Parathyroid adenoma (tissue), 2 donors: ENCODE measurements around the gene TM6SF1.
A peak's percentile ranks its signal among the peaks of the same experiment; 100 is the strongest.

Experiments used
- H2AFZ ChIP-seq: fragments of 300-600 bp; sonication (generic); one replicate; pipeline ENCODE4 v1.7.0; 2017; ENCODE audit warnings: antibody characterized with exemption, mild to moderate bottlenecking
- H3K27ac ChIP-seq: fragments of 300-600 bp; sonication (generic); one replicate; pipeline ENCODE4 v1.7.0; 2017
- H3K27me3 ChIP-seq: fragments of 300-600 bp; sonication (generic); one replicate; pipeline ENCODE4 v1.7.0; 2017; ENCODE audit warnings: low read length; ENCODE audit not compliant: control insufficient read depth, insufficient read depth
- H3K36me3 ChIP-seq: fragments of 300-600 bp; sonication (generic); one replicate; pipeline ENCODE4 v1.7.0; 2017; ENCODE audit warnings: low read length; ENCODE audit not compliant: control insufficient read depth, insufficient read depth
- H3K4me1 ChIP-seq: fragments of 300-600 bp; sonication (generic); one replicate; pipeline ENCODE4 v1.7.0; 2017; ENCODE audit warnings: control low read depth
- H3K4me2 ChIP-seq: fragments of 300-600 bp; sonication (generic); one replicate; pipeline ENCODE4 v1.7.0; 2017; ENCODE audit warnings: low read length
- H3K4me3 ChIP-seq: fragments of 300-600 bp; sonication (generic); one replicate; pipeline ENCODE4 v1.7.0; 2017; ENCODE audit warnings: low read depth, low read length
- H3K79me2 ChIP-seq: fragments of 300-600 bp; sonication (generic); one replicate; pipeline ENCODE4 v1.7.0; 2017; ENCODE audit warnings: control low read depth
- H3K9ac ChIP-seq: fragments of 300-600 bp; sonication (generic); one replicate; pipeline ENCODE4 v1.7.0; 2017; ENCODE audit warnings: mild to moderate bottlenecking
- H3K9me3 ChIP-seq: fragments of 300-600 bp; sonication (generic); one replicate; pipeline ENCODE4 v1.7.0; 2017; ENCODE audit warnings: low read length; ENCODE audit not compliant: control insufficient read depth
- CTCF ChIP-seq: fragments of 300-600 bp; sonication (generic); IDR thresholded peaks from one replicate; pipeline ENCODE4 v1.7.0; 2017; ENCODE audit warnings: antibody characterized with exemption, mild to moderate bottlenecking
- donor health status: primary hyperparathyroidism.

TM6SF1 gene

DNA sequence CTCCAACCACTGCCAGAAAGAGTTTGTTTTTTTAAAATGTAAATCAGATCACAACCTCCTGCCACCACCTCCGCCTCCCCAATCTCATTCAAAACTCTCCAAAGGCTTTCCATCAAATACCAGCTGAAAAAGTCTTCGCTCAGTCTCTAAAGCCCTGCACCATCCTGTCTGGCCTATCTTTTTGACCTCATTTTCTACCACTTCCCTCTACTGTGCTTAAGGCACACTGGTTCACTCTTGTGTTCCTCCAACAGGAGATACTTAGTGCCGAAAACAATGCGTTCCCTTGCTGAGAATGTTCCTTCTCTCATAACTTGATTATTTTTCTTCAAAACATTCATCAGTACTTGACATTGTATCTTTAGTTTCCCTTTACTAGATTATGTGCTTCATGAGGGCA, 43.9 kb upstream of the TM6SF1 start:
- no peak for TF ChIP-seq CTCF
- H3K4me3 ChIP-seq, result no peak overlapping the region
- H3K4me2 ChIP-seq, result peak overlapping the region; percentile 8
- no peak overlapping the region for H2AFZ ChIP-seq
- H3K27me3 ChIP-seq, result no peaks in the 10 kb centered on the region
- H3K9ac ChIP-seq, result no peak overlapping the region
- H3K27ac ChIP-seq, result no peak overlapping the region
- H3K4me1 ChIP-seq, result peaks cover 15% of the 10 kb centered on the region
- H3K36me3 ChIP-seq, result no peaks in the 10 kb centered on the region
- peaks cover 33% of the 10 kb centered on the region for H3K79me2 ChIP-seq
- no peaks in the 10 kb centered on the region for H3K9me3 ChIP-seq

DNA sequence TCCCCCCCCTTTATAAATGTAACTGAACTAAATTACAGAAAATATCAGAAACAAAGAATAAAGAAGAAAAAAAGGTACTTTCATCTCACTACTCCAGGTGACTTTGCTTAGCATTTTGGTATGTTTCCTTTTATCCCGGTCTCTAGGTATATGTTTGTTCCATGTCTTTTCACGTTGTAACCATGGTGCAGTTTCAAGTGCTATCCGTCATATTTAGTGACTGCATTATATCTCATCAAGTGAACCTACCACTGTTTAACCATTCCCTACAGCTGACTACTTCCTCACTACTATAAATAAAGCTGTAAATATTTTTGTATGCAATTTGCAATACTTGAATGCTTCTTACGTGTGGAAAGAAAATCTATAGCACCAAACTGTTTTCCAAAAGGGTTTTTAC, 42.6 kb upstream of the TM6SF1 start:
- no peak overlapping the region for H3K4me3 ChIP-seq
- peaks cover 26% of the 10 kb centered on the region for H3K79me2 ChIP-seq
- H3K9ac ChIP-seq, result no peak overlapping the region
- H3K4me2 ChIP-seq, result peak overlapping the region; percentile 64
- H3K9me3 ChIP-seq, result no peaks in the 10 kb centered on the region
- no peak overlapping the region for H3K27ac ChIP-seq
- H3K4me1 ChIP-seq, result peaks cover 15% of the 10 kb centered on the region
- H3K36me3 ChIP-seq, result no peaks in the 10 kb centered on the region
- TF ChIP-seq CTCF, result no peak
- no peaks in the 10 kb centered on the region for H3K27me3 ChIP-seq
- no peak overlapping the region for H2AFZ ChIP-seq

DNA sequence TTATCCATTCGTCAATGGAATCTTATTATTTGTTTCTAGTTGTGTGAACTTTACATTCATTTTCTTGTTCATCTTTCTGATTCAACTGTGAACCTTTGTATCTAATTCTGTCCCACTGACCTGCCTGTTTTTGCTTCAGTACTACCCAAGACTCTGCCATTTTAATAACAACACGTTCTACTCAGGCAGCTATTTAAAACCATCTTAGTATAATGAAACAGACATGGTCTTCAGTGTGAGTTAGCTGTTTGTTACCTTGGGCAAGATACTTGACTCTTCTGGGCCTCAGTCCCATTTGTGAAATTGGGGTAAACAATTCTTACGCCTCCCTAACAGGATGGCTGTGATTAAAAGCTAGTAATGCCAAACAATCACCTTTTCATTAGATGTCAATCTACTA, 42.0 kb upstream of the TM6SF1 start:
- TF ChIP-seq CTCF, result no peak
- Histone ChIP-seq H3K4me2 (peak overlapping the region; percentile 64), H3K27ac (no peak overlapping the region), H3K9me3 (no peaks in the 10 kb centered on the region), H3K9ac (no peak overlapping the region), H3K36me3 (no peaks in the 10 kb centered on the region), H3K79me2 (peaks cover 26% of the 10 kb centered on the region), H3K27me3 (no peaks in the 10 kb centered on the region), H3K4me3 (peak overlapping the region; percentile 86), H3K4me1 (peaks cover 15% of the 10 kb centered on the region), H2AFZ (no peak overlapping the region)

- Histone ChIP-seq H3K4me3 (peak overlapping the region; percentile 86), H3K27me3 (no peaks in the 10 kb centered on the region), H3K4me1 (peaks cover 15% of the 10 kb centered on the region), H3K4me2 (peak overlapping the region; percentile 64), H3K9me3 (no peaks in the 10 kb centered on the region), H3K79me2 (peaks cover 23% of the 10 kb centered on the region), H2AFZ (peak overlapping the region; percentile 89), H3K36me3 (no peaks in the 10 kb centered on the region), H3K9ac (peak overlapping the region; percentile 80), H3K27ac (peak overlapping the region; percentile 92)
- no peak for TF ChIP-seq CTCF
These were observed 41.3 kb upstream of the TM6SF1 start for GRCh38 chr15:83066034-83066733.
